Activated B cell treated with CpG ODN at 0.5 μM for 24 hours (primary cell): Measurements from ENCODE around the gene PIGV. TPM values are rescaled to one million over a fixed set of nuclear protein-coding genes. Genes with fewer than 3 reads are reported as not detected.

Source experiments
- ATAC-seq: fragments of 200-7000 bp; cut with Tn5 transposase; one replicate; pipeline ENCODE4 v1.10.0; 2021; ENCODE audit warnings: low read depth, mild to moderate bottlenecking, moderate library complexity
- CTCF ChIA-PET: fragments of 350-600 bp; sonication (Branson Sonifier 250); formaldehyde crosslinking; loops from one replicate; lab custom pipeline; 2021; ENCODE audit warnings: antibody characterized with exemption; lab: Charles Lee
- POLR2A ChIA-PET: fragments of 350-600 bp; sonication (Branson Sonifier 250); formaldehyde crosslinking; loops from one replicate; lab custom pipeline; 2021; ENCODE audit warnings: antibody characterized with exemption; lab: Charles Lee
- DNase-seq: peaks from one replicate; pipeline ENCODE4 v3.0.0; 2022
- H3K27ac Mint-ChIP-seq: one replicate; pipeline ENCODE4 v1.8.0; 2020; ENCODE audit warnings: mixed read lengths
- H3K27me3 Mint-ChIP-seq: one replicate; pipeline ENCODE4 v1.8.0; 2021; ENCODE audit warnings: mixed read lengths
- H3K36me3 Mint-ChIP-seq: one replicate; pipeline ENCODE4 v1.8.0; 2021; ENCODE audit warnings: low read depth, mixed read lengths
- H3K4me1 Mint-ChIP-seq: one replicate; pipeline ENCODE4 v1.8.0; 2021; ENCODE audit warnings: mixed read lengths
- H3K4me3 Mint-ChIP-seq: one replicate; pipeline ENCODE4 v1.8.0; 2020; ENCODE audit warnings: mild to moderate bottlenecking, mixed read lengths
- H3K9me3 Mint-ChIP-seq: one replicate; pipeline ENCODE4 v1.8.0; 2020; ENCODE audit warnings: mixed read lengths
- intact Hi-C: fragments of 100-400 bp; cut with micrococcal nuclease; formaldehyde crosslinking; loops from one replicate; pipeline ENCODE4 v1.15.1; 2024
- total RNA-seq: library from RNA; stranded (reverse); gene quantifications from 2 replicates; pipeline ENCODE4 v1.2.3, GENCODE V29; 2022
- TF ChIP-seq, protein P1 (sequence below): fragments of 200-600 bp; IDR thresholded peaks from one replicate; pipeline ENCODE4 v1.8.0; 2022; ENCODE audit warnings: antibody characterized with exemption, mild to moderate bottlenecking

The PIGV gene
- total RNA-seq, 1 donor from 2014 or later: 35.4 TPM

DNA sequence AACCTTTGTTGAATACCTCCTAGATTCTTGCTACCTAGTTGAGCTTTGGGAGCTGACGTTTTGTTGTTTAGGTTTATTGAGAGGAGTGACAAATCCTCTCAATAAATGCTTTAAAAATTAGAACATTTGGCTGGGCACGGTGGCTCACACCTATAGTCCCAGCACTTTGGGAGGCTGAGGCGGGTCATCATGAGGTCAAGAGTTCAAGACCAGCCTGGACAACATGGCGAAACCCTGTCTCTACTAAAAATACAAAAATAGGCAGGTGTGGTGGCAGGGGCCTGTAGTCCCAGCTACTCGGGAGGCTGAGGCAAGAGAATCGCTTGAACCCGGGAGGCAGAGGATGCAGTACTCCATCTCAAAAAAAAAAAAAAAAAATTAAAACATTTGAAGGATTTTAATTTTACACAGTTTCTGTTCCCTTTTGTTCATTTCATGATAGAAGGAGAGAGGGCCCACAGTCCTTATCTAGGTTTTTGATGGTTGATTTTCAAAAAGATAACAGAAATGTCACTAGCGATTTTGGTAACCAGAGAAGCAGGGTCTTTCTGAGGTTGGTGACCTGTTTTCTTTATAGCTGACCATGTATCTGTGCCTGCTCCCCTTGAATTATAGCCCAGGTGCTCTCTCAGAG lies 44.2 kb upstream of the PIGV start:
- CTCF ChIA-PET: interaction anchor here (0.8 to 1.7 kb wide), 8 partner anchors 19 to 126 kb away, joined by 3 to 6 read pairs (median 4); no protein-coding TSS in a partner anchor
- Mint-ChIP-seq H3K9me3 (no peaks in the 10 kb centered on the region), H3K4me1 (peaks cover 92% of the 10 kb centered on the region), H3K27ac (peak overlapping the region; percentile 97), H3K36me3 (peaks cover 76% of the 10 kb centered on the region), H3K4me3 (peak overlapping the region; percentile 79), H3K27me3 (no peaks in the 10 kb centered on the region)
- TF ChIP-seq, protein P1, sequence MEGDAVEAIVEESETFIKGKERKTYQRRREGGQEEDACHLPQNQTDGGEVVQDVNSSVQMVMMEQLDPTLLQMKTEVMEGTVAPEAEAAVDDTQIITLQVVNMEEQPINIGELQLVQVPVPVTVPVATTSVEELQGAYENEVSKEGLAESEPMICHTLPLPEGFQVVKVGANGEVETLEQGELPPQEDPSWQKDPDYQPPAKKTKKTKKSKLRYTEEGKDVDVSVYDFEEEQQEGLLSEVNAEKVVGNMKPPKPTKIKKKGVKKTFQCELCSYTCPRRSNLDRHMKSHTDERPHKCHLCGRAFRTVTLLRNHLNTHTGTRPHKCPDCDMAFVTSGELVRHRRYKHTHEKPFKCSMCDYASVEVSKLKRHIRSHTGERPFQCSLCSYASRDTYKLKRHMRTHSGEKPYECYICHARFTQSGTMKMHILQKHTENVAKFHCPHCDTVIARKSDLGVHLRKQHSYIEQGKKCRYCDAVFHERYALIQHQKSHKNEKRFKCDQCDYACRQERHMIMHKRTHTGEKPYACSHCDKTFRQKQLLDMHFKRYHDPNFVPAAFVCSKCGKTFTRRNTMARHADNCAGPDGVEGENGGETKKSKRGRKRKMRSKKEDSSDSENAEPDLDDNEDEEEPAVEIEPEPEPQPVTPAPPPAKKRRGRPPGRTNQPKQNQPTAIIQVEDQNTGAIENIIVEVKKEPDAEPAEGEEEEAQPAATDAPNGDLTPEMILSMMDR: no peak
- peak; percentile 26 for ATAC-seq
- POLR2A ChIA-PET: interaction anchor here (0.5 to 5.4 kb wide), 13 partner anchors 11 to 216 kb away, joined by 3 to 52 read pairs (median 7); partner anchors contain the start of genes ARID1A and PIGV
- no peak for DNase-seq
- intact Hi-C loops: loop anchor here (1.0 to 2.0 kb wide), 5 partner anchors 21 to 198 kb away; partner anchors contain the start of gene PIGV

DNA sequence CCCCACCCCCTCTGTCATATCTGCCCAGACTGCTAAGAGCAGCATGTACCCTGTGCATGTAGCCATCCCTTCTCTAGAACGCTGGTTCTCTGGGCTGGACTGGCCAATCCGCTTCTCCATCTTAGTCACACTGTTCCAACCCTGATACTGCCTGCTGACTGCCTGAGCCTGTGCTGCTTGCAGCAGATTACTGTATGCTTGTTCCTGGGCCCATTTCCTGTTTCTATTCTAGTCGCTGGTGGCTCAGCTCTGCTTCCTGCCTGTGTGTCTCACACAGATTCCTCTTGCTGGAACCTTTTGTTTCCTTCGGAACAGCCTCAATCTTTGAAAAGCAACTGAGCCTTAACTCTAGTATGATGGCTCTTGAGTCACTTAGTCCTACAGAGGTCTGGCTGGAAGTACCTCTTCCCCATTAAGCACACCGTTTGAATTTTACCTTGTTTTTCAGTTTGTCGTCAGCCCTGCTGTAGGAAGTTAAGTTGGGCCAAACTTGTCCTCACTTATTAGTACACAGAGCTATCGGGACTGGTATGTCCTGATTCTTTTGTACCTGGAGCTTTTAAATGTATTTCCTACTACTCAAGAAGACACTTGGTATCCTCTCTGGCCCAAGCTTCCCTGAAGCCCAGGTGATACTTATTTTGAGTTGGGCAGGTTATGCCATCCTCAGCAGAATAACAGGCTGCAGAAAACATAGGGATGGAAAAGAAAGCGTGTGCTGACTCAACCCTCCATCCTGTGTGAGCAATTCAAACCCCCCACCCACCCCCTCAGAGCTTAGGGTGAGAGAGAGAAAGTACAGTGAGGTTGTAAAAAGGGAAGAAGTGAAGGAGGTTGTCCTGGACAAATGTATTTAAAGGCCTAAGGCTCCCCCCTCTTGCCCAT lies 43.4 kb upstream of the PIGV start:
- H3K36me3 Mint-ChIP-seq: peaks cover 76% of the 10 kb centered on the region
- POLR2A ChIA-PET: interaction anchor here (0.5 to 5.4 kb wide), 16 partner anchors 15 to 1510 kb away, joined by 3 to 52 read pairs (median 6); partner anchors contain the start of genes ARID1A and PIGV
- H3K9me3 Mint-ChIP-seq: no peaks in the 10 kb centered on the region
- ATAC-seq (peak; percentile 96), DNase-seq (peak; percentile 57)
- H3K4me3 Mint-ChIP-seq: peak overlapping the region; percentile 79
- peaks cover 91% of the 10 kb centered on the region for H3K4me1 Mint-ChIP-seq
- CTCF ChIA-PET: interaction anchor here (0.9 to 3.6 kb wide), 8 partner anchors 20 to 142 kb away, joined by 3 to 11 read pairs (median 3); no protein-coding TSS in a partner anchor
- no peaks in the 10 kb centered on the region for H3K27me3 Mint-ChIP-seq
- intact Hi-C loops: loop anchor here (1.0 to 2.0 kb wide), 5 partner anchors 22 to 199 kb away; partner anchors contain the start of gene PIGV
- TF ChIP-seq, protein P1: no peak
- H3K27ac Mint-ChIP-seq: peak overlapping the region; percentile 97

DNA sequence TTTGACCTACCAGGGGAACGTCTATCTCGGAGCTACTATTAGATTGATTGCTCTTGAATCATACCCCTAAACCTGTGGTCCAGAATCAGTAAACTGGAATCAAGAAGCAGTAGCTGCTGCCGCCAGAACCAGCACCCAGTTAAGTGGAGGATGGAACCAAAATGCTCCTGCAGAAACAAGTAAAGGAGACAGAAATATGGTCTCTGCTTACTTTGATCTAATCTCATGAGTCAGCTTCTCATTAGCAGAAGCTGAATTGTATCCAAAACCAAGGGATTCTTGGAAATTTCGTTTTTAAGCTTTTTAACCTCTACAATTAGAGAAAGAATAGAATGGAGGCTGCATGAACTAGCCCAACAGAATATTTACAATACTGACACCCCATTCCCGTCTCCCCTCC lies 42.6 kb upstream of the PIGV start:
- no peak for DNase-seq
- Mint-ChIP-seq H3K9me3 (no peaks in the 10 kb centered on the region), H3K27ac (peak overlapping the region; percentile 97), H3K4me3 (peak overlapping the region; percentile 79), H3K36me3 (peaks cover 77% of the 10 kb centered on the region), H3K27me3 (no peaks in the 10 kb centered on the region), H3K4me1 (peaks cover 91% of the 10 kb centered on the region)
- ChIA-PET CTCF (interaction anchor here (1.1 to 3.6 kb wide), 5 partner anchors 43 to 143 kb away, joined by 3 to 11 read pairs (median 3); no protein-coding TSS in a partner anchor), POLR2A (interaction anchor here (0.7 to 5.4 kb wide), 8 partner anchors 14 to 120 kb away, joined by 3 to 52 read pairs (median 10); partner anchors contain the start of genes ARID1A and PIGV)
- TF ChIP-seq, protein P1: no peak
- intact Hi-C loops: loop anchor here (2.0 kb wide), 1 partner anchor 22 kb away; no protein-coding TSS in a partner anchor
- no peak for ATAC-seq

DNA sequence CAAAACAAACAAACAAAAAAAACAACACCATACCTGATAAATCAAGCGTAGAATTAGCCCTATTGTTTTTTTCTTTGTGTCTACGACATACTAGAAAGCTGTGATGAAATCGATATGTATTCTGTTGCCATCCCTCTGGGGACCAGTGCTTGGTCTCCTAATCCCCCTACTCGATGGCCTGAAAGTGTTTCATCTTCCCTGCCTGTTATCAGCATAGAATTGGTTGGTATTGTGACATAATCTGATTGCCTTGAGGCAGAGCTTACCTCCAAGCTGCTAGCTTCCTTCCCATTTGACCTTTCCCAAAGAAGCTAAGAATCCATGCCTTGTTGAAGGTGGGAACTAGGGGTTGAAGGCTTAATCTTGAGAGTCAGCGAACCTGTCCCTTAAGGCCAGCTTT lies 40.7 kb upstream of the PIGV start:
- DNase-seq: no peak
- no peak for ATAC-seq
- CTCF ChIA-PET: interaction anchor here (3.6 kb wide), 1 partner anchor 145 kb away, joined by 11 read pairs; no protein-coding TSS in a partner anchor
- intact Hi-C loops: no loop called here
- Mint-ChIP-seq H3K4me1 (peaks cover 89% of the 10 kb centered on the region), H3K36me3 (peaks cover 74% of the 10 kb centered on the region), H3K9me3 (no peaks in the 10 kb centered on the region), H3K27me3 (no peaks in the 10 kb centered on the region), H3K27ac (peak overlapping the region; percentile 67), H3K4me3 (no peak overlapping the region)
- TF ChIP-seq, protein P1: no peak
- POLR2A ChIA-PET: interaction anchor here (0.6 to 1.2 kb wide), 4 partner anchors 18 to 65 kb away, joined by 3 to 5 read pairs (median 4); no protein-coding TSS in a partner anchor
